ENCODE data around the gene GRIK4.

GRIK4 gene

GRCh38 chr11:120940160-120940848, 428.8 kb downstream of the GRIK4 start:
- no peak overlapping the region for H3K4me2 ChIP-seq (ENCODE audit: low read length)
- H3K9me3 ChIP-seq (ENCODE audit: control insufficient read depth, insufficient read depth, low read length), result peaks cover 15% of the 10 kb centered on the region; the same call in 1 of the 2 replicates
- H3F3A ChIP-seq (ENCODE audit: control insufficient read depth, insufficient read depth), result no peaks in the 10 kb centered on the region
- H3K79me2 ChIP-seq (ENCODE audit: control insufficient read depth, low read length), result no peaks in the 10 kb centered on the region
- no peaks in the 10 kb centered on the region for H4K20me1 ChIP-seq (ENCODE audit: control insufficient read depth, insufficient read depth, low read depth, low read length)
- H3K27me3 ChIP-seq (ENCODE audit: control insufficient read depth, low read length), result peaks cover 9% of the 10 kb centered on the region
- no peaks in the 10 kb centered on the region for H3K9me2 ChIP-seq (replicated peaks; ENCODE audit: control insufficient read depth, low read length)
- H3K4me3 ChIP-seq (ENCODE audit: low read length), result no peak overlapping the region
- H3K4me1 ChIP-seq (ENCODE audit: control insufficient read depth, low read length), result no peaks in the 10 kb centered on the region
- no peak for TF ChIP-seq CTCF (IDR thresholded peaks at IDR 0.05; ENCODE audit: low read depth, low read length, poor library complexity, severe bottlenecking)
- TF ChIP-seq EZH2phosphoT487 (IDR thresholded peaks at IDR 0.05; ENCODE audit: borderline replicate concordance, low read length), result no peak
- no peaks in the 10 kb centered on the region for H3K36me3 ChIP-seq (ENCODE audit: control insufficient read depth, low read length)
- H3K27ac ChIP-seq (ENCODE audit: low read depth, low read length), result no peak overlapping the region

- TF ChIP-seq EZH2phosphoT487 (IDR thresholded peaks at IDR 0.05; ENCODE audit: borderline replicate concordance, low read length) (no peak), CTCF (IDR thresholded peaks at IDR 0.05; ENCODE audit: low read depth, low read length, poor library complexity, severe bottlenecking) (no peak)
- Histone ChIP-seq H3K27me3 (ENCODE audit: control insufficient read depth, low read length) (peaks cover 9% of the 10 kb centered on the region), H3K36me3 (ENCODE audit: control insufficient read depth, low read length) (no peaks in the 10 kb centered on the region), H3K4me1 (ENCODE audit: control insufficient read depth, low read length) (no peaks in the 10 kb centered on the region), H3K9me2 (replicated peaks; ENCODE audit: control insufficient read depth, low read length) (no peaks in the 10 kb centered on the region), H3K27ac (ENCODE audit: low read depth, low read length) (no peak overlapping the region), H3K9me3 (ENCODE audit: control insufficient read depth, insufficient read depth, low read length) (peaks cover 16% of the 10 kb centered on the region; the same call in 1 of the 2 replicates), H4K20me1 (ENCODE audit: control insufficient read depth, insufficient read depth, low read depth, low read length) (no peaks in the 10 kb centered on the region), H3K4me3 (ENCODE audit: low read length) (no peak overlapping the region), H3K79me2 (ENCODE audit: control insufficient read depth, low read length) (no peaks in the 10 kb centered on the region), H3F3A (ENCODE audit: control insufficient read depth, insufficient read depth) (no peaks in the 10 kb centered on the region), H3K4me2 (ENCODE audit: low read length) (no peak overlapping the region)
Measured at GRCh38 chr11:120941000-120941399, 429.5 kb downstream of the GRIK4 start.

GRCh38 chr11:120942701-120943100, 431.2 kb downstream of the GRIK4 start:
- no peaks in the 10 kb centered on the region for H3K36me3 ChIP-seq (ENCODE audit: control insufficient read depth, low read length)
- peaks cover 16% of the 10 kb centered on the region; the same call in 1 of the 2 replicates for H3K9me3 ChIP-seq (ENCODE audit: control insufficient read depth, insufficient read depth, low read length)
- no peak overlapping the region for H3K4me2 ChIP-seq (ENCODE audit: low read length)
- H3K27ac ChIP-seq (ENCODE audit: low read depth, low read length), result no peak overlapping the region
- no peaks in the 10 kb centered on the region for H3K9me2 ChIP-seq (replicated peaks; ENCODE audit: control insufficient read depth, low read length)
- no peaks in the 10 kb centered on the region for H3K4me1 ChIP-seq (ENCODE audit: control insufficient read depth, low read length)
- H3K27me3 ChIP-seq (ENCODE audit: control insufficient read depth, low read length), result peaks cover 9% of the 10 kb centered on the region
- no peak overlapping the region for H3K4me3 ChIP-seq (ENCODE audit: low read length)
- H3F3A ChIP-seq (ENCODE audit: control insufficient read depth, insufficient read depth), result no peaks in the 10 kb centered on the region
- TF ChIP-seq CTCF (IDR thresholded peaks at IDR 0.05; ENCODE audit: low read depth, low read length, poor library complexity, severe bottlenecking), result no peak
- TF ChIP-seq EZH2phosphoT487 (IDR thresholded peaks at IDR 0.05; ENCODE audit: borderline replicate concordance, low read length), result no peak
- H3K79me2 ChIP-seq (ENCODE audit: control insufficient read depth, low read length), result no peaks in the 10 kb centered on the region
- no peaks in the 10 kb centered on the region for H4K20me1 ChIP-seq (ENCODE audit: control insufficient read depth, insufficient read depth, low read depth, low read length)

Data from DOHH2 (cell line).